Stimulated activated naive CD4-positive, alpha-beta T cell (primary cell): ENCODE results near the gene HHATL.

Experiments
- DNase-seq, 6 experiments: peaks; one replicate each; lab custom pipeline; 2025; lab: John Stamatoyannopoulos, UW

Gene HHATL

GRCh38 chr3:42702066-42702951 is at the start of gene HHATL:
HHATL (minus strand) TSS chr3:42702798; CDS start chr3:42700826, 1,972 bp downstream.
- no peak for DNase-seq

DNA sequence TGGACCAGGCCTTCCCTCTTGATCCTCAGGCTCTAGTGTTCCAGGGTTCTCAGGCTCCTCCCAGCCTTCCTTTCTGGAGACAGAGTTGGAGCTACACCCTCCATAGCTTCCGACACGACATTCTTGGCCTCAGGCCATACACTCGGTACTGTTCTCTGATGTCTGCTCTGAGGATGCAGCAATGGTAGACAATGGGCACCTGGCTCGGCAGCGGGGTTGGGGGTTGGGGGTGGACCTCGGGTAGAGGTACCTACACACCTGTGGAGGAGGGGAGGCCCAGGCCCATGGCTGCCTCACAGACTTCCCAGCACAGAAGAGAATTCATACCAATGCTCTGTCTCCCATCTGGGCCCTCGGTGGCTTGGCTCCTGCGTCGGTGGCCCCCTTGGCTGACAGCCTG is 49.0 kb upstream of the HHATL start:
- no peak for DNase-seq

DNA sequence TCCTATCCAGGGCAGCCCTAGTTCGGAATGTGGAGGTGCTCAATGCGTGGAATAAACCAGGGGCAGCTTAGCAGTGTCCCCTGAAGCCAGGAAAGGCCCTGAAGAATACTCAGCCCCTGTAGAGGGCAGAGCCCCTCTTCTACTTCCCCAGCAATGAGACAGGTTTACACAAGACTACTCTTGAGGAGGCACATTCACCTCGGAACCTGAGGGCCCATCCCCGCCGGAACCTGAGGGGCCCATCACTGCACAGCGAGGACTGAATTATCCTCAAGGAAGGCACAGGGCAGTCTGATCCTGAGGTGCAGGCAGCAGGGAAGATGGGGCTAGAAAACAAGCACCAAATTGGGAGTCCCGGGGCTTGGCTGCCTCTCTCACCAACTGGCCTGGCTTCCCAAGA is 48.2 kb upstream of the HHATL start:
- DNase-seq, result no peak

- DNase-seq, result no peak
These were observed 47.2 kb upstream of the HHATL start for GRCh38 chr3:42749753-42750231.

DNA sequence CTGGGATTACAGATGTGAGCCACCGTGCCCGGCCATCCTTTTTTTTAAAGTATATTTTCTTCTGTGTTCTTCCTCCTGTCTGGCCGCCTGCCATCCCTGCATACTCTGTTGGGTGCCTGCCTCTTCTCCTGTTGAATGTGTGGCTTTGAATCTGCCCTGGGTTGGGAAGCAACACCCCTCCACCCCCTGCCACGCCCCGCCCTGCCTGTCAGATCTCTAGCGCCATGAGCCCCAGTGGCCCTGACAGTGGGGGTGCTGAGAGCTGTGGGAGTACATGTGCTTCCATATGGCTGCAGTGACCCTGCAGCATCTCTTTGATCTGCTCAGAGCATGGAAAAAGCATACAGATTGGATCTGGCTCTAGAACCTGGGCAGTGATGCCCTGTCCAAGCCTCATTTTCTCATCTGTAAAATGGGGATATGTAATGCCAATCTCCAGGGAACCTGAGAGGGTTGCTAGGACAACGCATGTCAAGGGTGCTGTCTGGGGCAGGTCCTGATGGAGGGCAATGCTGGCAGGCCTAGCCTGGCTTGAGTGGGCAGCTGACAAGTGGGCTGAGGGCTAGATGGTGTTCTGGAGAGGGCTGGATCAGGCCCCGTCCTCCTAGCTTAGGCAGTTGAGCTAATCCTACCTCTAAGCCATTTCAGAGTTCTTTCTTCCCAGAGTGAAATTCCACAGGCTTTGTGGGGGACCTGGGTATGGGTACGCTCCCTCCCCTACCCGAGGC is 46.6 kb upstream of the HHATL start:
- no peak for DNase-seq

GRCh38 chr3:42747581-42747980 is 45.0 kb upstream of the HHATL start:
- peak in 4 of 6 experiments; percentile 5 to 54 (median 40) for DNase-seq

DNA sequence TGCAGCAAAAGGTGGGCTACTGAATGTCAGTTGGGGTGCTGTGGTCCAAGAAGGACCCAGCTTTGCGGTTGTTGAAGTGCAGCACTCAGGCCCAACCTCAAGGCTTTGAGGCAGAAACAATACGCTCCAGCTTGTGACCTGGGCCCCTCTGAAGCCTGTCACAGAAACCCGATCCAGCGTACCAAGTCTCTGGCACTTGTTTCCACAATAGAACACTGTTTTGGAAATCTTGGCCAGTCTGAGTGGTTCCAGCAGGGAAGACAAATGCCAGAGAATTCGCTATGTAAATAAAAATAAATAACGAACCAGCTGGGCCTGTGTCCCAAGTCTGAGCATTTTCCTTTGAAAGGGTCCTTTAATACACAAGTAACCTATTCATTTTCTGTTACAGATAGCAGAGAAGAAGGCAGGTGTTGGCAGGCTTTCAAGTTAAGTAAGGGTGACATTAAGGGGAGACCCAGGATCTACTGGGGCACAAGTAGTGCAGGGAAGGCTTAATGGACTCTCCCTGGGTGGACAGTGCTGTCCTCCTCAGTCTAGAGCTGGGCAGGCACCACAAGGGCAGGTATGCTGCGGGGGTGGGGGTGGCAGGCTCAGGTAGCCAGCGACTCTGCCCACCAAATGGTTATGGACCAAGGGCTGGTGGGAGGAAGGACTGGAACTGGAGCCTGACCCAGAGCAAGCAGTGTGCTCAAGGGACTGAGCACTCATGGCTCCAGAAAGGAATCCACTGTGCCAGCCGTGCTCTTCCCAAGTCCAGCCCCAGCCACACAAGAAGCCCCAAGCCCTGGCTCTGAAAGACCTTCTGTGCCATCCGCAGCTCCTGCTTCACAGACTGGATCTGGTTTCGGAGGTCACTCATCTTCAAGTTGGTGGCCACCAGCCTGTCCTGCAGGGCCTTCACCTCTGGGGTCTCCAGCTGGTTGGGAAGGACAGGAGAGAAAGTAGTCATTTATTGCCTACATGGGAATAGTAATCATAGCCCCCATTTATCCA is 44.2 kb upstream of the HHATL start:
- DNase-seq, result no peak

DNA sequence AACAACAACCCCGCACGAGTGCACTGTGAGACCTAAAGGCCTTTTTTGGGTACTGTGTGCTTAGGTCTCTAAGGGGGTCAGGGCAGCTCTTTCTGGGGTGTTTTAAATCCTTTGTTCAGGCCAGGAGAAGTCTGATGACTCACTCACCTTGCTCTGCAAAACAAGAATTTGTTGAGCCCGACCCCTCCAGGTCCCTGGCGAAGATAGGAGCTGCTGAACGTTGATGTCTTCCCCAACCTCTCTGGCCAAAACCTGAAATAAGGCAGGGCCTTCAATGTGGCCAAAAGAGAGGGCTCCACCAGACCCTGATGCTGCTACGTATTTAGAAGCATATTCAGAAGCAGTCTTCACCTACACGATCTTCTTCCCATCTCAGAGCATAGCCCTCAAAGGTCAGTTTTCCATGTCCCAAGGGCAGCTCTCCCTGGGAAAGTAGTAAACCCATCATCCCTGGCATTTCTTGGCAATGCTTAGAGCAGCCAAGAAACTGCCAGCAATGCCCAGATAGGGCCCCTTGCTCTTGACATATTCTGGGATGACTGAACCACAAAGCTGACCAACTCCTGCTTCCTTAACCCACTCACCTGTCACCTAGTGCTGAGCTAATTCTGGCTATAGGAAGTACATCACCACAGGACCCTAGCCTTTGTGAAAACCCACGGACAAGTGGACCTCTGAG is 43.3 kb upstream of the HHATL start:
- DNase-seq, result no peak

- DNase-seq, result no peak
These were observed 42.7 kb upstream of the HHATL start for GRCh38 chr3:42745291-42745745.

- DNase-seq, result no peak
These were observed 40.8 kb upstream of the HHATL start for GRCh38 chr3:42743204-42743995.

- no peak for DNase-seq
These were observed 40.1 kb upstream of the HHATL start for GRCh38 chr3:42742688-42743087.

- no peak for DNase-seq
These were observed 39.7 kb upstream of the HHATL start for GRCh38 chr3:42742259-42742658.

DNA sequence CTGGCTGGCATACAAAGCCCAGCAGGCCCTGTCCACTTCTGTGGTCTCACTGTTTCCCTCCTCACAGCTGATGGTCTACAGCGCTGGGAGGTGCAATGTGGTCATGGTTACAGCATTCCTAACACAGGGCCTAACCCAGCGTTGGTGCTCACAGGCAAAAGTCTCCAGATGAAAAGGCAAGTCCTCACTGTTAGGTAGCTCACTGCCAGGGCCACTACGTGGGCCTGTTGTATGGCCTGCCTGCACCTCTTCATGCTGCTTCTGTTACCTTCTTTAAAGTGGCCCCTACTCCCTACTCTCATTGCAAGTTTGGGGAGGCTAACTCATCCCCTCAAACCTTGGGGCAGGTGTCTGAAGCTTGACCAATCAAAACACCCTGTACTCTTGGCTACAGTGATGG is 39.2 kb upstream of the HHATL start:
- no peak for DNase-seq

DNA sequence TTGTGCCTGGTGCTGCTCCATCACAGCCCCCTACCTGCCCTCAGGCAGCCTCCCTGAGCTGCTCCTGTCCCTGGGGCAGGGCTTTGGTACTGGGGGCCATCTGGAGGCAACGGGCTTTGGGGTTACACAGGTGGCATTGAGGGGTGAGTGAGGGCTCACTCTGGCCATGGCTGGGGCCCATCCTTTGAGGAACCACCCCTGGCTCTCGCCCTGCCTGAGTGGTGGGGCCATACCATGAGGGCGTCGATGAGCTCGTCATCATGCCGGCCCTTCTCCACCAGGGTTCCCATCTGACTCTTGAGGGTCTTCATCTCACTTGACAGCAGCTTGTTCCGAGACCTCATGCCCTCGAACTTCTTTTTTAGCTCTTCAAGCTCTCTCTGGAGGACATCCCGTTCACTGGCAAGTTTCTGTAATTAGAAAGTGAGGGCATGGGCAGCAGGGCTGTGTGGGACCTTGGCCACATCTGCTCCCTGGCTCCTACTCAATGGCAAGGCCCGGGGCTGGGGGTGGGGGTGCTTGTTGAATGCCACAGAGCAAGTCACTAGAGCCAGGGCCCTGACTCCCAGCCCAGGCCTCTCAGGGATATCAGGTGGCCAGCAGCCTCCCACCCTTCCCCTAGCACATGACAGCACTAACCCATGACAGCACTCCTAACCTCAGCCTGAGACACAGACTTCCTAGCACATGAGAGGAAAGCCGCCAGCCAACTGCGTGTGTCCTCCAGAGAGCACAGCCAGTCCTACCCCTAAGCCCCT is 37.0 kb upstream of the HHATL start:
- DNase-seq, result no peak

DNA sequence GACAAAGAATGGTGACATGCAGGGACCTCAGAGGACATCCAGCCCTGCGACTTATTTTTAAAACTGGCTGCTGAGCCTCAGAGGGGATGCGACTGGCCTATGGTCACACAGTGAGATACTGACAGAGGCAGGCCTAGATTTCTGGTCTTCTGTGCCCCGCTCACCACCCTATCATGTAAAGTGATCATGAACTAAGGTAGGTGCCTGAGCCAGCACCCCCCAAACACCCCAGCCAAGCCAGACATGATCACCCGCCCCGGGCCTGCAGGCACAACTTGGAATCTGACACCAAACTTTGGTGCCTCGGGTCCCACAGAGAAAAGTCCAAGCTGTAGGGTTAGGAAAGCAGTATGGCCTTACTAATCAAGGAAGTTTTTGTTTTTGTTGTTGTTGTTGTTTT is 33.9 kb upstream of the HHATL start:
- DNase-seq, result no peak

- DNase-seq, result no peak
These were observed 33.5 kb upstream of the HHATL start for GRCh38 chr3:42736081-42736480.

DNA sequence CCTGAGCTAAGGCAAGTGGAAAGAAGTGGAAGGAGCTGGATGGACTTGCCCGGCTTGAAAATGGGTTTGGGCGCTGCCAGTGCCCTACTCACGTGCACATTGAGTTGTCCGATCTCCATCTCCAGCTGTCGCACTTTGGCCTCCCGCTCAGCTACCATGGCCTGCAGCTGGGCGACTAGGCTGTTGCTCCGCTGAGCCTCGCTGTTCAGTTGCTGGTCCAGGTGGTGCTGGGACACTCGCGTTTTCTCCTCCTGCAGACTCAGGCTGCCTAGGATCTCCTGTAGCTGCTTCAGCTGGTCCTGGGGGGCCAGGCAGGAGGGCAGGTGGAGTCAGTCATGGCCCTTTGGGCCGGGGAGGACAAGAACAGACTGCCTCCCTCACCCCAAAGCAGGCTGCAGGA is 33.0 kb upstream of the HHATL start:
- no peak for DNase-seq

- DNase-seq, result no peak
These were observed 32.4 kb upstream of the HHATL start for GRCh38 chr3:42735019-42735418.

DNA sequence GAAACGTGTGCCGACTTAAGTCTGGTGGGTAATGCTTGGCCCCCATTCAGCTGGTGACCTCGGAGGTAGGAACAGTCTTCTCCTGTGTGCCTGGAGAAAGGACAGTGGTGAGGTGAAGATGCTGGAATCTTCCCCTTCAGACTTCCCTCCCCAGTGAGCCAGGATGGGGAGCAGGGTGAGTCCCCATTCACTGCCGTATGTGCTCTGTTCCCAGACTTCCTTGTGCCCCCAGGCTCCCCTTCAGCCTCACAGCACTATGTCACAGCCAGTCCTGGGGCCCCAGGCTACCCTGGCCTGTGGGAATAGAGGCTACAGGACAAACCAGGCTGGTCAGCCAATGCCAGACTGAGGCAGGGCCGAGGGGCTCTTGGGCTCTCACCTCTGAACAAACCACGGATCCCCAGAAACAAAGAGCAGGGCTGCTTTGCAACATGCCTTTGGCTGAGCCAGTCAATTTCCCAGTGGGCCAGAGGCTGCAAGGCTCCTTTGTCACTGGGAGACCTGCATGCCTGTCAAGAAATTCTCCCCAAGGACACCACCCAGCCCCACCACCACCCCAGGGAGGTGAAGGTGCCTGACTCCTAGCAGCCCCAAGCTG is 31.8 kb upstream of the HHATL start:
- no peak for DNase-seq
